Measurements from ENCODE around the gene GGA1. TPM values are rescaled to one million over a fixed set of nuclear protein-coding genes. Genes with fewer than 3 reads are reported as not detected.
"Not testable (repeated sequence)": the region's sequence is repeated elsewhere in the genome, so short reads cannot be mapped to it uniquely, and the experiment has no call there.

Gene GGA1
- total RNA-seq, 1 donor from 2014 or later: 36.1 TPM

DNA sequence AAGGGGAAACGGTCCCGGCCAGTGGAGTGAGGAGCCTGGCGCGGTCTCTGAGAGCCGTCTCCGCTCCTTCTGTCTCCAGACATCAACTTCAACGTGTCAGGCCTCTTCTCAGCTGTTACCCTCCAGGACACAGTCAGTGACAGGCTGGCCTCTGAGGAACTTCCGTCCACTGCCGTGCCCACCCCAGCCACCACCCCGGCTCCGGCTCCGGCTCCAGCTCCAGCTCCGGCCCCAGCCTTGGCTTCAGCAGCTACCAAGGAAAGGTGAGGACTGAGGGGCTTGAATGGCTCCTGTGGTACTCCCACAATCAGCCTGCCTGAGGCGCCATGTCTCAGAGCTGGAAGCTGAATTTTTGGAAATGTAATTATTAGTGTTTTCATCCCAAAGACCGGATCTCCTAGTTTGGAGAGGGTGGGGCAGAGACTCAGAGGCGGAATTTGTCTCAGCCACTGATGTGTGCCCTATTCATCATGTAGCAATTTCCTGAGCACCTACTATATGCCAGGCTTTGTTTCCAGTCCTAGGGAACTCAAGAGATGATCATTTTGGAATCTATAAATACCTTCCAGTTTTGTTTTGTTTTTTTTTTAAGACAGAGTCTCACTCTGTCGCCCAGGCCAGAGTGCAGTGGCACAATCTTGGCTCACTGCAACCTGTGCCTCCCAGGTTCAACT, 42.0 kb downstream of the GGA1 start:
- FAIRE-seq: no peak
- Histone ChIP-seq H3K36me3 (ENCODE audit: control insufficient read depth, insufficient read depth, low read length) (peaks cover 50% of the 10 kb centered on the region), H3K27me3 (ENCODE audit: control insufficient read depth, insufficient read depth, low read length) (no peaks in the 10 kb centered on the region), H3K4me3 (ENCODE audit: low read depth, low read length) (no peak overlapping the region)
- no peak for DNase-seq (ENCODE audit: low read depth)
- TF ChIP-seq, protein P1, sequence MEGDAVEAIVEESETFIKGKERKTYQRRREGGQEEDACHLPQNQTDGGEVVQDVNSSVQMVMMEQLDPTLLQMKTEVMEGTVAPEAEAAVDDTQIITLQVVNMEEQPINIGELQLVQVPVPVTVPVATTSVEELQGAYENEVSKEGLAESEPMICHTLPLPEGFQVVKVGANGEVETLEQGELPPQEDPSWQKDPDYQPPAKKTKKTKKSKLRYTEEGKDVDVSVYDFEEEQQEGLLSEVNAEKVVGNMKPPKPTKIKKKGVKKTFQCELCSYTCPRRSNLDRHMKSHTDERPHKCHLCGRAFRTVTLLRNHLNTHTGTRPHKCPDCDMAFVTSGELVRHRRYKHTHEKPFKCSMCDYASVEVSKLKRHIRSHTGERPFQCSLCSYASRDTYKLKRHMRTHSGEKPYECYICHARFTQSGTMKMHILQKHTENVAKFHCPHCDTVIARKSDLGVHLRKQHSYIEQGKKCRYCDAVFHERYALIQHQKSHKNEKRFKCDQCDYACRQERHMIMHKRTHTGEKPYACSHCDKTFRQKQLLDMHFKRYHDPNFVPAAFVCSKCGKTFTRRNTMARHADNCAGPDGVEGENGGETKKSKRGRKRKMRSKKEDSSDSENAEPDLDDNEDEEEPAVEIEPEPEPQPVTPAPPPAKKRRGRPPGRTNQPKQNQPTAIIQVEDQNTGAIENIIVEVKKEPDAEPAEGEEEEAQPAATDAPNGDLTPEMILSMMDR (IDR thresholded peaks at IDR 0.05; ENCODE audit: insufficient read depth, low read length, severe bottlenecking): no peak

DNA sequence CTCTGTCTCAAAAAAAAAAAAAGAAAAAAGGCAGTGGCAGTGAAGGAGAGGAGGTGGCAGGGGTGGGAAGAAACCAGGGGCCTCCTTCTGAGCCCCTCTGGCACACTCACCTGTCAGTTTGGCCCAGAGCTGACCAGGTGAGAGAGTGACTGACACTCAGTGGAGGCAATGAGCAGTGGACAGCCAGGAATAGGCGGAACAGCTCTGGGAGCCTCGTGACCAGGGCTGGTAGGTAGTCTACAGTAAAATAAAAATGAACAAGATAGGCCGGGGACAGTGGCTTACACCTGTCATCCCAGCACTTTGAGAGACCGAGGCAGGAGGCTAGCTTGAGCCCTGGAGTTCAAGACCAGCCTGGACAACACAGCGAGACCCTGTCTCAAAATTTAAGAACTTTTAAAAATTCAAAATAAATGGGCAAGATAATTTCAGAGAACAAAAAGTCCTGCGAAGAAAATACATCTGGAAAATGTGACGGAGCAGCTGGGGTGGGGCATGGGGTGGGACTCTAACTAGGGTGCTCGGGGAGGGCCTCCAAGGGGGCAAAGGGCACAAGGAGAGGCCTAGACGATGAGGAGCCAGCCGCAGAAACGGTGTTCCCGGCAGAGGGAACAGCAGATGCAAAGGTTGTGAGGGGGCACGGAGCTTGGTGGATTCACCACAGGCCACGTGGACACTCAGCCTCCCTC, 46.1 kb downstream of the GGA1 start:
- H3K36me3 ChIP-seq (ENCODE audit: control insufficient read depth, insufficient read depth, low read length): peaks cover 30% of the 10 kb centered on the region

DNA sequence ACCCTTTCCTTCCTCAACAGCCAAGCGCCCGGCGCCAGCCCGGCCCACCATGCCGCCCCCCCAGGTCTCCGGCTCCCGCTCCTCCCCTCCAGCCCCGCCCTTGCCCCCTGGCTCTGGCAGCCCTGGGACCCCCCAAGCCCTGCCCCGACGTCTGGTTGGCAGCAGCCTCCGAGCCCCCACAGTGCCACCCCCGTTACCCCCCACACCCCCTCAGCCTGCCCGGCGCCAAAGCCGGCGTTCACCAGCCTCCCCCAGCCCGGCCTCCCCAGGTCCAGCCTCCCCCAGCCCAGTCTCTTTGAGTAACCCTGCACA, 46.6 kb downstream of the GGA1 start:
- TF ChIP-seq, protein P1 (IDR thresholded peaks at IDR 0.05; ENCODE audit: insufficient read depth, low read length, severe bottlenecking): no peak
- Histone ChIP-seq H3K27me3 (ENCODE audit: control insufficient read depth, insufficient read depth, low read length) (no peaks in the 10 kb centered on the region), H3K4me3 (ENCODE audit: low read depth, low read length) (no peak overlapping the region), H3K36me3 (ENCODE audit: control insufficient read depth, insufficient read depth, low read length) (peaks cover 25% of the 10 kb centered on the region)
- DNase-seq (ENCODE audit: low read depth) (no peak), FAIRE-seq (no peak)

More for the DNA sequence above, 46.1 kb downstream of the GGA1 start:
- no peak for DNase-seq (ENCODE audit: low read depth)
- FAIRE-seq: no peak
- TF ChIP-seq, protein P1 (IDR thresholded peaks at IDR 0.05; ENCODE audit: insufficient read depth, low read length, severe bottlenecking): no peak
- H3K4me3 ChIP-seq (ENCODE audit: low read depth, low read length): no peak overlapping the region
- no peaks in the 10 kb centered on the region for H3K27me3 ChIP-seq (ENCODE audit: control insufficient read depth, insufficient read depth, low read length)

DNA sequence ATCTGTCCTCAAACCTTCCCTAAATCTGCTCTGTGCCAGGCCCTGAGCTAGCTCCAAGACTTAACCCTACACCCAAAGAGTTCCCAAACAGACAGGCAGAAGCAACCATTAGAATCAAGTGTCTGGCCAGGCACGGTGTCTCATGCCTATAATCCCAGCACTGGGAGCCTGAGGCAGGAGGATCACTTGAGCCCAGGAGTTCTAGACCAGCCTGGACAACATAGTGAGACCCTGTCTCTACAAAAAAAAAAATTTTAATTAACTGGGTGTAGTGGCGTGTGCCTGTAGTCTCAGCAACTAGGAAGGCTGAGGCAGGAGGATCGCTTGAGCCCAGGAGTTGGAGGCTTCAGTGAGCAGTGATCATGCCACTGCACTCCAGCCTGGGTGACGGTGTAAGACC, 47.9 kb downstream of the GGA1 start:
- not testable (repeated sequence) for H3K4me3 ChIP-seq (ENCODE audit: low read depth, low read length); FAIRE-seq; H3K27me3 ChIP-seq (ENCODE audit: control insufficient read depth, insufficient read depth, low read length); DNase-seq (ENCODE audit: low read depth)
- H3K36me3 ChIP-seq (ENCODE audit: control insufficient read depth, insufficient read depth, low read length): peaks cover 15% of the 10 kb centered on the region

GRCh38 chr22:37657590-37658132, 49.0 kb downstream of the GGA1 start:
- peaks cover 10% of the 10 kb centered on the region for H3K36me3 ChIP-seq (ENCODE audit: control insufficient read depth, insufficient read depth, low read length)
- no peaks in the 10 kb centered on the region for H3K27me3 ChIP-seq (ENCODE audit: control insufficient read depth, insufficient read depth, low read length)
- DNase-seq (ENCODE audit: low read depth) (peak; percentile 51), FAIRE-seq (no peak)
- H3K4me3 ChIP-seq (ENCODE audit: low read depth, low read length): peak overlapping the region; percentile 53
- TF ChIP-seq, protein P1 (IDR thresholded peaks at IDR 0.05; ENCODE audit: insufficient read depth, low read length, severe bottlenecking): no peak
